HFFc6 (cell line): ENCODE results near the gene SLC41A3. TPM values are rescaled to one million over a fixed set of nuclear protein-coding genes. Genes with fewer than 3 reads are reported as not detected.

ENCODE experiments used
- DNase-seq: peaks from one replicate; pipeline ENCODE4 v3.0.0-alpha.2; 2018
- H3K27ac Mint-ChIP-seq: 2 replicates; pipeline ENCODE4 v1.8.0; 2020; ENCODE audit warnings: mild to moderate bottlenecking, mixed read lengths
- H3K27me3 Mint-ChIP-seq: 2 replicates; pipeline ENCODE4 v1.8.0; 2021; ENCODE audit warnings: mild to moderate bottlenecking, moderate library complexity, mixed read lengths; ENCODE audit not compliant: insufficient read depth
- H3K36me3 Mint-ChIP-seq: 2 replicates; pipeline ENCODE4 v1.8.0; 2021; ENCODE audit warnings: low read depth, mixed read lengths
- H3K4me1 Mint-ChIP-seq: 2 replicates; pipeline ENCODE4 v1.8.0; 2020; ENCODE audit warnings: low read depth, mixed read lengths
- H3K4me3 Mint-ChIP-seq: 2 replicates; pipeline ENCODE4 v1.8.0; 2020; ENCODE audit warnings: mild to moderate bottlenecking, moderate library complexity, mixed read lengths
- H3K9me3 Mint-ChIP-seq: 2 replicates; pipeline ENCODE4 v1.8.0; 2020; ENCODE audit warnings: mild to moderate bottlenecking, mixed read lengths
- CTCF ChIP-seq: fragments of 200-600 bp; sonication (generic); IDR thresholded peaks from 2 replicates; pipeline ENCODE4 v1.5.0; 2021; ENCODE audit warnings: antibody characterized with exemption, mild to moderate bottlenecking
- total RNA-seq, 6 experiments: library from RNA; stranded (reverse); fragmentation: NEBNext Ultra II Directional; extraction: Animal tissue kit (Norgen Biotek cat#: 25700); gene quantifications; 2 replicates in 1 of 6; 3 replicates in 5 of 6; pipeline ENCODE4 v1.2.3, GENCODE V29; 2021

Gene SLC41A3
- total RNA-seq, 6 experiments from 2014 or later, result 41.6 to 54.8 (median 44.7) TPM

- no peak for DNase-seq
- H3K27me3 Mint-ChIP-seq, result peaks cover 25% of the 10 kb centered on the region
- no peak for TF ChIP-seq CTCF
- no peak overlapping the region for H3K4me3 Mint-ChIP-seq
- no peak overlapping the region for H3K27ac Mint-ChIP-seq
- no peaks in the 10 kb centered on the region for H3K9me3 Mint-ChIP-seq
- H3K4me1 Mint-ChIP-seq, result no peaks in the 10 kb centered on the region
- no peaks in the 10 kb centered on the region for H3K36me3 Mint-ChIP-seq
These were observed 27.9 kb upstream of the SLC41A3 start for GRCh38 chr3:126111566-126112475.

GRCh38 chr3:126111126-126111551 is 27.2 kb upstream of the SLC41A3 start:
- H3K27me3 Mint-ChIP-seq, result peaks cover 20% of the 10 kb centered on the region
- no peak overlapping the region for H3K4me3 Mint-ChIP-seq
- no peak for DNase-seq
- H3K36me3 Mint-ChIP-seq, result no peaks in the 10 kb centered on the region
- H3K4me1 Mint-ChIP-seq, result no peaks in the 10 kb centered on the region
- no peak overlapping the region for H3K27ac Mint-ChIP-seq
- no peaks in the 10 kb centered on the region for H3K9me3 Mint-ChIP-seq
- TF ChIP-seq CTCF, result no peak

- peaks cover 23% of the 10 kb centered on the region for H3K27me3 Mint-ChIP-seq
- no peaks in the 10 kb centered on the region for H3K9me3 Mint-ChIP-seq
- H3K36me3 Mint-ChIP-seq, result no peaks in the 10 kb centered on the region
- H3K27ac Mint-ChIP-seq, result no peak overlapping the region
- no peak for DNase-seq
- H3K4me1 Mint-ChIP-seq, result no peaks in the 10 kb centered on the region
- no peak for TF ChIP-seq CTCF
- H3K4me3 Mint-ChIP-seq, result no peak overlapping the region
These were observed 26.7 kb upstream of the SLC41A3 start for GRCh38 chr3:126110431-126111125.

GRCh38 chr3:126109880-126110235 is 25.9 kb upstream of the SLC41A3 start:
- Mint-ChIP-seq H3K27ac (no peak overlapping the region), H3K36me3 (no peaks in the 10 kb centered on the region), H3K4me3 (no peak overlapping the region), H3K4me1 (no peaks in the 10 kb centered on the region), H3K27me3 (peaks cover 26% of the 10 kb centered on the region), H3K9me3 (no peaks in the 10 kb centered on the region)
- TF ChIP-seq CTCF, result no peak
- DNase-seq, result no peak

GRCh38 chr3:126109146-126109879 is 25.4 kb upstream of the SLC41A3 start:
- TF ChIP-seq CTCF, result no peak
- no peak overlapping the region for H3K27ac Mint-ChIP-seq
- DNase-seq, result no peak
- H3K27me3 Mint-ChIP-seq, result peaks cover 27% of the 10 kb centered on the region
- no peaks in the 10 kb centered on the region for H3K36me3 Mint-ChIP-seq
- no peaks in the 10 kb centered on the region for H3K4me1 Mint-ChIP-seq
- H3K9me3 Mint-ChIP-seq, result no peaks in the 10 kb centered on the region
- H3K4me3 Mint-ChIP-seq, result no peak overlapping the region
